VCaP (cell line): Measurements from ENCODE around the gene RHOD.

ENCODE experiments used
- H3K27ac ChIP-seq: fragments of 450-650 bp; 2 replicates; pipeline ENCODE4 v1.5.1; 2017
- TF ChIP-seq, protein P1 (sequence below): fragments of 450-650 bp; conservative IDR thresholded peaks from 2 replicates; pipeline ENCODE4 v1.5.1; 2017; ENCODE audit warnings: mild to moderate bottlenecking, moderate library complexity

RHOD gene

DNA sequence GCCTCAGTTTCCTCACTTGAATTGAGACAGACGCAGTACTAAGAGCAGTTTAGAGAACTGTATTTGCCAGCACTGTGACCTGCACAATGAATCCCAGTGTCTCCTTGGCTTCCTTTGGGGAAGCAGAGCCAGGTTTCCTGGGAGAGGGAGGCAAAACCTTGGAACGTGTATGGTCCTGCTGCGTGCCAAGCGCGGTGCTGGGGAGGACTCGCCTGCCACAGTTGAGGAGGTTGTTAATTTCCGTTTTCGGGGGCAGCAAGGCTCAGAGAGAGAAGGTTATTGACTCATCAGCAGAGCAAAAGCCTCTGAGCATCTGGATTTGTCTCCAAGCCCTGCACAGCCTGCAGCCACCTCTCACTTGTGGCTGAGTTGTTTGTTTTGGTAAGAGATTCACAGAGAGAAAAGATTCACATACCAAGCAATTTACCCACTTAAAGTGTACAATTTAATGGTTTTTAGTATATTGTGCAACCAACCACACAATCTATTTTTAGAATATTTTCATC lies 22.9 kb upstream of the RHOD start:
- no peak overlapping the region for H3K27ac ChIP-seq
- TF ChIP-seq, protein P1, sequence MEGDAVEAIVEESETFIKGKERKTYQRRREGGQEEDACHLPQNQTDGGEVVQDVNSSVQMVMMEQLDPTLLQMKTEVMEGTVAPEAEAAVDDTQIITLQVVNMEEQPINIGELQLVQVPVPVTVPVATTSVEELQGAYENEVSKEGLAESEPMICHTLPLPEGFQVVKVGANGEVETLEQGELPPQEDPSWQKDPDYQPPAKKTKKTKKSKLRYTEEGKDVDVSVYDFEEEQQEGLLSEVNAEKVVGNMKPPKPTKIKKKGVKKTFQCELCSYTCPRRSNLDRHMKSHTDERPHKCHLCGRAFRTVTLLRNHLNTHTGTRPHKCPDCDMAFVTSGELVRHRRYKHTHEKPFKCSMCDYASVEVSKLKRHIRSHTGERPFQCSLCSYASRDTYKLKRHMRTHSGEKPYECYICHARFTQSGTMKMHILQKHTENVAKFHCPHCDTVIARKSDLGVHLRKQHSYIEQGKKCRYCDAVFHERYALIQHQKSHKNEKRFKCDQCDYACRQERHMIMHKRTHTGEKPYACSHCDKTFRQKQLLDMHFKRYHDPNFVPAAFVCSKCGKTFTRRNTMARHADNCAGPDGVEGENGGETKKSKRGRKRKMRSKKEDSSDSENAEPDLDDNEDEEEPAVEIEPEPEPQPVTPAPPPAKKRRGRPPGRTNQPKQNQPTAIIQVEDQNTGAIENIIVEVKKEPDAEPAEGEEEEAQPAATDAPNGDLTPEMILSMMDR, result no peak

DNA sequence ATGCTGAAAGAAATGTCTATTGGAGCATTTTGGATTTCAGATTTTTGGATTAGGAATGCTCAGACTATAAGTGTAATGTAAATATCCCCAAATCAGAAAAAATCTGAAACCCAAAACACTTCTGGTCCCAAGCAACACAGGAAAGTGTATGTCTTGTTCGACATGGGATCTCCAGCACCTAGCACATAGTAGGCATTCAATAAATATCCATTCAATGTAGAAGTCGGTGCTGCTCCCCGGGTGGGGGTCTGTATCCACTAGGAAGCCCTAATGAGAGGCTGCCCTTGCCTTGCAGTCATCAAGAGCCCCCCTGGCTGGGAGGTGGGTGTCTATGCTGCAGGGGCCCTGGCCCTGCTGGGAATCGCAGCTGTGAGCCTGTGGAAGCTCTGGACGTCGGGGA lies 22.3 kb upstream of the RHOD start:
- TF ChIP-seq, protein P1, result no peak
- H3K27ac ChIP-seq, result no peak overlapping the region

DNA sequence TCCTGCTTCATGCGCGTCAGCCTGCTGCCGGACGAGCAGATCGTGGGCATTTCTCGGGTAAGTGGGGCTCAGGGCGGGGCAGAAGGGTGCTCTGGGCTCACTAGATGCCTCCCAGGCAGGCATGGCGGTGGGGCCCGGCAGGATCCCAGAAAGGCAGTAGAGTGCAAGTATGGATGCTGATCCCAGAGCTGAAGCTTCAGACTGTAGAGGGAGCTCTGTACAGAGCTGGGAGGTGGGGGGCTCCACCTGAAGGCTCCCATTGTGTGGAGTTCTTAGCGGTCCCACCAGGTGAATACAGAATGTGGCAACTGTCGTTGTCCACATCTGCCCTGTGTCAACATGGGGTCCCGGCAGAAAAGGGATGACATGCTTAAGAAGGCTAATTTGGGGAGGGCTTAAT lies 16.5 kb upstream of the RHOD start:
- no peak overlapping the region for H3K27ac ChIP-seq
- TF ChIP-seq, protein P1, result no peak

DNA sequence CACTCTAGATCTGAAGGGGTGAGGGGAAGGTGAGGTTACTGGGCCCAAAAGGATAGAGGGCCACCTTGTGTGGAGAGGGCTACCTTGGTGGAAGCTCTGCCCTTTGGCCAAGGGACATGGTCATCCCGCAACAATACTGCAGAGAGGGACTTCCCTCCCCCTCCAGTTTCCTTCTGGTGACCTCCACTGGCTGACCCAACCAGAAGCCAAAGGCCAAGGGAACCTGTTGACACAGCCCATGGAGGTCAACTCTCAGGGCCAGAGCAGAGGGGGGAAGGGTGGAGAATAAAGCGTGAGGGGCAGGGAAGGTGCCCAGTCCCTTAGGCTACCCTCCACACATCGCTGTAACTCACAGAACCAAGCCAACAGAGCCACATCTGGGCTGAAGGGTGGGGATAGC lies 15.0 kb upstream of the RHOD start:
- TF ChIP-seq, protein P1, result no peak
- no peak overlapping the region for H3K27ac ChIP-seq

DNA sequence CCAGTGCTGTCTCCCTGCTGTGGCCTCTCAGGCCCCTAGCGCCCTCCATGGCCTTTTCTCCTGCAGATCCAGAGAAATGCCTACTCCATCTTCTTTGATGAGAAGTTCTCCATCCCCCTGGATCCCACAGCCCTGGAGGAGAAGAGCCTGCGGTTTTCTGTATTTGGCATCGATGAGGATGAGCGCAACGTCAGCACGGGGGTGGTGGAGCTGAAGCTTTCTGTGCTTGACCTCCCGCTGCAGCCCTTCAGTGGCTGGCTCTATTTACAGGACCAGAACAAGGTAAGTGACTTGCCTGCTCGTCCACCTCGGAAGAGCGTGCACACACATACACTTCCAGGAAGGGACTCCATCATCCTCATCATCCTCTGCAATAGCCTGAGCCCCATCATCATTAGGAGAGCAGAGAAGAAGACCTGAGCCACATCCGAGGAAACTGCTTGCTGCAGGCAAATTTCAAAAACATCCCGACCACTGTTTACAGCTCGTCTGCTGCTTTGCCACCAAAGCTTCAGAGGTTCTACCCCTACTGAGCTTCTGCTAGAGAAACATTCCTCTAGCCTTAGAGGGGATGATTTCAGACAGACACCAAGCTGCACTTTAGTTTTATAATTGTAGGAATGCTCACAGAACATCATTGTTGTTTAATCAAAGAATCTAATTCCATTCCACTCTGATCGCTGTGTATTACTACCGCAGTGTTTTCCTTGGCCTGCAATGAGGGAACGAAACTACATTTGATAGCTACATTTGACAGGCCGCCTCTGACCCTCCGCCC lies 12.9 kb upstream of the RHOD start:
- H3K27ac ChIP-seq, result no peak overlapping the region
- TF ChIP-seq, protein P1, result no peak

DNA sequence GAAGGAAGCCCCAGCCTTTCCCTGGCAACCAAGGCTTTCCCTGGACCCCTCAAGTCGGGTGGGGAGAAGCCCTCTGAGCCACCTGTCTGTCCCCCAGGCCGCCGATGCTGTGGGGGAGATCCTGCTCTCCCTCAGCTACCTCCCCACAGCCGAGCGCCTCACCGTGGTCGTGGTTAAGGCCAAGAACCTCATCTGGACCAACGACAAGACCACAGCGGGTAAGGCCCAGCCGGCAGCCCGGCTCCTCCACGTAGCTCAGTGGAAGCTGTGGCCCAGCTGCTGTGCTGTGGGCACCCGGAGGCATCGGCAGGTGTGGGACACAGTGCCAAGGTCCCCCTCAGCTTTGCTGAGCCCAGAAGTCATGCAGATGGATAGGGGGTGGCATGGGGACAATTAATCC lies 12.2 kb upstream of the RHOD start:
- H3K27ac ChIP-seq, result no peak overlapping the region

DNA sequence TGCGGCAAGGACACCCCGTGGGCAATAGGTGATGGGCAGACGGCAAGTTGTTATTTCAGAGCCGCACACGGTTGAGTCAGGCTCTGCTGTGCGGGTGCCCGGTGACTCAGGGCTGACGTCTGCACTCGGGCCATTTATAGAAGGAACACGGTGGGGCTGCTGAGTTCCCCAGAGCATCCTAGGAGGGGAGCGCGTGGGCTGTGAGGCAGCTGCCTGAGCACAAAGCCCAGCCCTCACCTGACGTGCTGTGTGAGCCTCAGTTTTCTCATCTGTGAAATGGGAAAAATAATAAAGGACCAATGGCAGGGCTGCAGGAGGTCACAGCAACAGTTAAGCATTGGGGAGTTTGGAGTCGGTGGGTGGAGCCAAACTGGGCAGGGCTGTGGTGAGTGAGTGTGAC lies 11.3 kb upstream of the RHOD start:
- no peak overlapping the region for H3K27ac ChIP-seq
- TF ChIP-seq, protein P1, result no peak

More for the DNA sequence above, 12.2 kb upstream of the RHOD start:
- TF ChIP-seq, protein P1, result no peak
